SK-N-SH (cell line): ENCODE measurements around the gene NR2F1-AS1. TPM values are rescaled to one million over a fixed set of nuclear protein-coding genes. Genes with fewer than 3 reads are reported as not detected.

Experiments used
- CTCF ChIA-PET: fragments of 300-600, 350-600 bp; formaldehyde crosslinking; extraction: SDS; loops from one replicate; lab custom pipeline; 2021; lab: Yijun Ruan, JAX
- POLR2A ChIA-PET: fragments of 350-600 bp; sonication (Branson Sonifier 250); formaldehyde crosslinking; extraction: SDS; loops from one replicate; lab custom pipeline; 2020; ENCODE audit warnings: antibody characterized with exemption, inconsistent platforms; lab: Yijun Ruan, JAX
- DNase-seq: peaks from one replicate; pipeline ENCODE4 v3.0.0; 2012
- H2AFZ ChIP-seq: fragments of 200-600 bp; sonication (generic); 2 replicates; pipeline ENCODE4 v1.8.1; 2016; ENCODE audit warnings: antibody characterized with exemption, mild to moderate bottlenecking, low read depth
- H3F3A ChIP-seq: fragments of 200-600 bp; sonication (generic); replicated peaks from 2 replicates; pipeline ENCODE3; 2016; ENCODE audit warnings: antibody characterized with exemption, mild to moderate bottlenecking; ENCODE audit not compliant: insufficient read depth
- H3K27ac ChIP-seq, 2 experiments: fragments of 200-500 bp in 1 of 2; fragments of 200-600 bp in 1 of 2; sonication (Bioruptor generic) in 1 of 2; sonication (generic), shearing (Covaris generic) in 1 of 2; 2 replicates each; pipeline versions ENCODE4 v1.5.1 to v1.6.1; 2014 to 2016; ENCODE audit warnings: low read depth in 2 of 2, inconsistent platforms in 1 of 2, low read length in 1 of 2, mild to moderate bottlenecking in 1 of 2, mixed read lengths in 1 of 2
- H3K27me3 ChIP-seq: fragments of 200-600 bp; sonication (generic), shearing (Covaris generic); 2 replicates; pipeline ENCODE4 v1.6.1; 2016; ENCODE audit warnings: mixed run types; ENCODE audit not compliant: insufficient read depth
- H3K36me3 ChIP-seq, 2 experiments: fragments of 200-500 bp in 1 of 2; fragments of 200-600 bp in 1 of 2; sonication (Bioruptor generic) in 1 of 2; sonication (generic) in 1 of 2; replicated peaks in 1 of 2; 2 replicates each; pipeline versions ENCODE3 to v1.5.1; 2014 to 2016; ENCODE audit warnings: low read length in 1 of 2, mild to moderate bottlenecking in 1 of 2; ENCODE audit not compliant: insufficient read depth in 2 of 2, control insufficient read depth in 1 of 2
- H3K4me1 ChIP-seq, 2 experiments: fragments of 200-500 bp in 1 of 2; fragments of 200-600 bp in 1 of 2; sonication (Bioruptor generic) in 1 of 2; sonication (generic), shearing (Covaris generic) in 1 of 2; 2 replicates each; pipeline versions ENCODE4 v1.5.1 to v1.6.1; 2014 to 2016; ENCODE audit warnings: low read depth in 1 of 2, low read length in 1 of 2, mixed run types in 1 of 2; ENCODE audit not compliant: insufficient read depth in 2 of 2, control insufficient read depth in 1 of 2
- H3K4me2 ChIP-seq: fragments of 200-600 bp; sonication (generic), shearing (Covaris generic); 2 replicates; pipeline ENCODE4 v1.6.1; 2017; ENCODE audit warnings: mixed run types
- H3K4me3 ChIP-seq, 2 experiments: fragments of 200-500 bp in 1 of 2; fragments of 200-600 bp in 1 of 2; sonication (Bioruptor generic) in 1 of 2; sonication (generic), shearing (Covaris generic) in 1 of 2; 2 replicates each; pipeline versions ENCODE4 v1.5.1 to v1.8.1; 2014 to 2016; ENCODE audit warnings: low read depth in 2 of 2, inconsistent platforms in 1 of 2, low read length in 1 of 2, mild to moderate bottlenecking in 1 of 2, mixed read lengths in 1 of 2, moderate library complexity in 1 of 2
- H3K79me2 ChIP-seq: fragments of 200-600 bp; sonication (generic); 2 replicates; pipeline ENCODE4 v1.8.1; 2017; ENCODE audit warnings: mild to moderate bottlenecking; ENCODE audit not compliant: insufficient read depth
- H3K9ac ChIP-seq: fragments of 200-600 bp; sonication (generic); 2 replicates; pipeline ENCODE4 v1.6.1; 2017; ENCODE audit warnings: mixed run types
- H3K9me2 ChIP-seq: fragments of 200-600 bp; sonication (generic); 2 replicates; pipeline ENCODE4 v1.6.1; 2017; ENCODE audit warnings: mixed run types
- H3K9me3 ChIP-seq: fragments of 200-600 bp; sonication (generic); 2 replicates; pipeline ENCODE4 v1.6.1; 2017; ENCODE audit warnings: mixed run types, mild to moderate bottlenecking, moderate library complexity
- H4K20me1 ChIP-seq: fragments of 200-600 bp; sonication (generic); 2 replicates; pipeline ENCODE4 v1.6.1; 2017; ENCODE audit warnings: mild to moderate bottlenecking, mixed run types; ENCODE audit not compliant: insufficient read depth
- CHD2 ChIP-seq: fragments of 150-350 bp; IDR thresholded peaks from 2 replicates; pipeline ENCODE4 v1.6.1; 2018; ENCODE audit warnings: low read length; ENCODE audit not compliant: partially characterized antibody
- ELF1 ChIP-seq: IDR thresholded peaks from 2 replicates; pipeline ENCODE4 v1.4.0; 2012
- EZH2phosphoT487 ChIP-seq: fragments of 200-600 bp; sonication (generic); IDR thresholded peaks from 2 replicates; pipeline ENCODE4 v1.6.1; 2017; ENCODE audit warnings: low read depth, mixed run types, mild to moderate bottlenecking, antibody characterized with exemption, moderate library complexity, borderline replicate concordance
- GABPA ChIP-seq: IDR thresholded peaks from 2 replicates; pipeline ENCODE4 v1.4.0; 2012; ENCODE audit warnings: low read depth, mild to moderate bottlenecking
- GATA2 ChIP-seq: sonication (generic); formaldehyde crosslinking; IDR thresholded peaks from 2 replicates; pipeline ENCODE4 v1.5.0; 2020; ENCODE audit warnings: mild to moderate bottlenecking, missing genetic modification reagents
- JUND ChIP-seq: IDR thresholded peaks from 2 replicates; pipeline ENCODE4 v1.4.0; 2012
- NFIC ChIP-seq: IDR thresholded peaks from 2 replicates; pipeline ENCODE4 v1.4.0; 2012; ENCODE audit warnings: borderline replicate concordance
- POLR2AphosphoS5 ChIP-seq: IDR thresholded peaks from 2 replicates; pipeline ENCODE4 v1.6.1; 2012; ENCODE audit warnings: low read depth, low read length
- RAD21 ChIP-seq: IDR thresholded peaks from 2 replicates; pipeline ENCODE4 v1.6.1; 2012; ENCODE audit warnings: mild to moderate bottlenecking, low read length
- RFX5 ChIP-seq: IDR thresholded peaks from 2 replicates; pipeline ENCODE4 v1.6.1; 2012; ENCODE audit warnings: mild to moderate bottlenecking, improper control_type of control experiment, low read length
- SMC3 ChIP-seq: IDR thresholded peaks from 2 replicates; pipeline ENCODE4 v1.6.1; 2012; ENCODE audit warnings: low read depth, low read length, improper control_type of control experiment
- TCF12 ChIP-seq: IDR thresholded peaks from 2 replicates; pipeline ENCODE4 v1.4.0; 2012
- TEAD4 ChIP-seq: IDR thresholded peaks from 2 replicates; pipeline ENCODE4 v1.4.0; 2012; ENCODE audit warnings: mild to moderate bottlenecking, borderline replicate concordance; ENCODE audit not compliant: insufficient read depth
- WGBS: methylation state at CpG from one replicate; pipeline ENCODE4 v1.1.6; 2017; ENCODE audit warnings: low lambda C conversion rate; 5-methylcytosine and 5-hydroxymethylcytosine counted together
- polyA plus RNA-seq, 3 experiments: library from polyadenylated mRNA; depleted of rRNA; stranded (reverse); fragments of >200 nt; gene quantifications; 2 replicates each; pipeline ENCODE4 v1.2.3, GENCODE V29; 2012
- TF ChIP-seq, protein P1 (sequence below): fragments of 150-350 bp; IDR thresholded peaks from 2 replicates; pipeline ENCODE4 v1.6.1; 2016; ENCODE audit warnings: mild to moderate bottlenecking, low read depth, low read length
- TF ChIP-seq, protein P2 (sequence below): IDR thresholded peaks from 2 replicates; pipeline ENCODE4 v1.6.1; 2012; ENCODE audit warnings: mild to moderate bottlenecking, low read depth, low read length, moderate library complexity
- TF ChIP-seq, protein P3 (sequence below): IDR thresholded peaks from 2 replicates; pipeline ENCODE4 v1.4.0; 2012; ENCODE audit warnings: low read depth, borderline replicate concordance
- TF ChIP-seq, protein P4 (sequence below): IDR thresholded peaks from 2 replicates; pipeline ENCODE4 v1.4.0; 2012; ENCODE audit warnings: low read depth

The NR2F1-AS1 gene
- polyA plus RNA-seq, 1 of the 3 experiments (the other 2 are of a cell fraction) = 7.4 TPM

DNA sequence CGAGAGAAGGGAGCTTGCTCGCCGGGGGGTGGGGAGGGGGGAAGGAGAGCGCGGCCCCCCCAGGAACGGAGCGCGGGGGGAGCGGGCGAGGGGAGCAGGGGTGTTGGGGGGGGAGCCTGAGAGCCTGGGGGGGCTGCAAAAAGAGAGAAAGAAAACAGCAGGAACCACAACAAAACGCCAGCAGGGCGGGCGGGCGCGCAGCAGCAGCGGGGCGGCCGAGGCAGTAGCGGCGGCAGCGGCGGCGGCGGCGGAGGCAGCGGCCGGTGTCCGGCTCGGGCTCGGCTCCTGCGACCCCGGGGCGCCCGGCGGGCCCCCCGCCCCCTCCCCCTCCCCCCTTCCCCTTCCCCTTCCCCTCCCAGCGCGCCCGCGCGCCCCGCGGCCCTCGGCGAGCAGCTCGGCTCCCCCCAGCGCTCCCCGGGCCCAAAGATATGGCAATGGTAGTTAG, 3.6 kb upstream of the NR2F1-AS1 start:
- H3K27me3 ChIP-seq = no peaks in the 10 kb centered on the region
- peak overlapping the region; percentile 80; the same call in 1 of the 2 replicates for H3K9ac ChIP-seq
- H3K4me1 ChIP-seq = peaks cover 0 to 8% of the 10 kb centered on the region in 2 experiments; a peak in 2 of 4 replicates
- DNase-seq = peak; percentile 70
- WGBS = under 1% methylated on average over 12 of the region's 48 CpGs
- no peak overlapping the region for H3K4me2 ChIP-seq
- peak overlapping the region; percentile 86 to 87 for H3K4me3 ChIP-seq
- TF ChIP-seq, protein P1, sequence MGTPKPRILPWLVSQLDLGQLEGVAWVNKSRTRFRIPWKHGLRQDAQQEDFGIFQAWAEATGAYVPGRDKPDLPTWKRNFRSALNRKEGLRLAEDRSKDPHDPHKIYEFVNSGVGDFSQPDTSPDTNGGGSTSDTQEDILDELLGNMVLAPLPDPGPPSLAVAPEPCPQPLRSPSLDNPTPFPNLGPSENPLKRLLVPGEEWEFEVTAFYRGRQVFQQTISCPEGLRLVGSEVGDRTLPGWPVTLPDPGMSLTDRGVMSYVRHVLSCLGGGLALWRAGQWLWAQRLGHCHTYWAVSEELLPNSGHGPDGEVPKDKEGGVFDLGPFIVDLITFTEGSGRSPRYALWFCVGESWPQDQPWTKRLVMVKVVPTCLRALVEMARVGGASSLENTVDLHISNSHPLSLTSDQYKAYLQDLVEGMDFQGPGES = no peak
- TF ChIP-seq ELF1 (no peak), TEAD4 (no peak), GABPA (no peak), RFX5 (no peak), TCF12 (no peak), NFIC (no peak)
- H3K36me3 ChIP-seq = peaks cover 2 to 7% of the 10 kb centered on the region in 2 experiments
- peak overlapping the region in 1 of 2 experiments; percentile 92; a peak in 3 of 4 replicates for H3K27ac ChIP-seq
- no peaks in the 10 kb centered on the region for H3K9me2 ChIP-seq
- no peaks in the 10 kb centered on the region for H3K9me3 ChIP-seq
- no peak overlapping the region for H2AFZ ChIP-seq
- ChIA-PET CTCF (interaction anchor here (1.9 to 4.3 kb wide), 4 partner anchors 16 to 1266 kb away, joined by 5 to 32 read pairs (median 16); no protein-coding TSS in a partner anchor), POLR2A (interaction anchor here (0.9 to 1.8 kb wide), 3 partner anchors 18 to 210 kb away, joined by 4 to 5 read pairs (median 4); no protein-coding TSS in a partner anchor)
- H4K20me1 ChIP-seq = no peaks in the 10 kb centered on the region; the same call in 1 of the 2 replicates
- peaks cover 24% of the 10 kb centered on the region for H3F3A ChIP-seq
- peaks cover 78% of the 10 kb centered on the region for H3K79me2 ChIP-seq

DNA sequence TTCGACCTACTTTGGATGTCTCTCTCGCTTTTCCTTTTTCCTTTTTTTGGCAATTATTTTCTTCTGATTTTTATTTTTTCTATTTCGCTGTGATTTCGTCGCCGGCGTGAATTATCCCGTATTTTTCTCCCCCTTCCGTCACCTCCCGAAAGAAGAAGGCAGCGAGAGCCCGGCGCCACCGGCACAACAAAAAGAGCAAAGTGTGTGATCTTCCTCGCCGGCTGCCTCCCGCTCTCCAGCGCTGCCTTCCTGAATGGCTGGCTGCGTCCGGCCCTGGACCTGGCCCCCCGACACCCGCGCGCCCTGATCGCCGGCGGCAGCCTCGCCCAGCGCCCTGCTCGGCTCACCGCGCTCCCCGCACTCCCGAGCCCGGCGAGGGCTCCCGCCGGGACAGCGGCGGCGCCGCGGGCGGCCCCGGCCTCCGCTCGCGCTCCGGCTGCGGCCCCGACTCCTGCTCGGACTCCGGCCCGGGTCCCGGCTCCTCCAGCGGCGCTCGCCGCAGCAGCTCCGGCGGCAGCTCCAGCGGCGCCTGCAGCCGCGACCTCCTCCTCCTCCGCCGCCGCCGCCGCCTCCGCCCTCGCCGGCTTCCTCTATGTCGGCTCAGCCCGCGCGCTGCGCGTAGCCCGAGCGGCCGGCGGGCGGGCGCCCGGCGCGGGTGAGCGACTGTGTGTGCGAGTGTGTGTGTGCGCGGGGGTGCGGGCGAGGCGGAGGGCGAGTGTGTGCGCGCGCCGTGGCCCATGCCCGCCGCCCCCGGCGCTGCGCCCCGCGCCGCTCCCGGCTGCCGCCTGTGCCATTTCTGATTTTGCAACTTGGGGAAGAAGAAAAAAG, 3.0 kb upstream of the NR2F1-AS1 start:
- ChIA-PET POLR2A (interaction anchor here (0.6 to 1.8 kb wide), 6 partner anchors 18 to 1877 kb away, joined by 3 to 18 read pairs (median 4); no protein-coding TSS in a partner anchor), CTCF (interaction anchor here (1.9 to 4.3 kb wide), 5 partner anchors 17 to 1266 kb away, joined by 5 to 32 read pairs (median 16); no protein-coding TSS in a partner anchor)
- under 1% methylated on average over 36 of the region's 110 CpGs for WGBS
- no peaks in the 10 kb centered on the region for H3K9me2 ChIP-seq
- H3K27me3 ChIP-seq = no peaks in the 10 kb centered on the region
- peak overlapping the region; percentile 86 for H2AFZ ChIP-seq
- H3F3A ChIP-seq = peaks cover 24% of the 10 kb centered on the region
- H3K4me2 ChIP-seq = peak overlapping the region; percentile 83
- H3K36me3 ChIP-seq = peaks cover 0 to 3% of the 10 kb centered on the region in 2 experiments
- H3K4me3 ChIP-seq = peak overlapping the region; percentile 74 to 87
- DNase-seq = peak; percentile 81
- peak overlapping the region; percentile 92 for H3K27ac ChIP-seq
- no peaks in the 10 kb centered on the region; the same call in 1 of the 2 replicates for H4K20me1 ChIP-seq
- H3K9ac ChIP-seq = peak overlapping the region; percentile 80
- no peaks in the 10 kb centered on the region for H3K9me3 ChIP-seq
- peaks cover 77% of the 10 kb centered on the region for H3K79me2 ChIP-seq
- H3K4me1 ChIP-seq = peaks cover 2 to 8% of the 10 kb centered on the region in 2 experiments; a peak in 3 of 4 replicates
- TF ChIP-seq POLR2AphosphoS5 (no peak), JUND (no peak), RAD21 (no peak), SMC3 (no peak; the same call in 1 of the 2 replicates), GATA2 (CRISPR knock-in tag) (no peak), EZH2phosphoT487 (no peak), CHD2 (no peak)
- TF ChIP-seq, protein P1 = no peak
- TF ChIP-seq, protein P2, sequence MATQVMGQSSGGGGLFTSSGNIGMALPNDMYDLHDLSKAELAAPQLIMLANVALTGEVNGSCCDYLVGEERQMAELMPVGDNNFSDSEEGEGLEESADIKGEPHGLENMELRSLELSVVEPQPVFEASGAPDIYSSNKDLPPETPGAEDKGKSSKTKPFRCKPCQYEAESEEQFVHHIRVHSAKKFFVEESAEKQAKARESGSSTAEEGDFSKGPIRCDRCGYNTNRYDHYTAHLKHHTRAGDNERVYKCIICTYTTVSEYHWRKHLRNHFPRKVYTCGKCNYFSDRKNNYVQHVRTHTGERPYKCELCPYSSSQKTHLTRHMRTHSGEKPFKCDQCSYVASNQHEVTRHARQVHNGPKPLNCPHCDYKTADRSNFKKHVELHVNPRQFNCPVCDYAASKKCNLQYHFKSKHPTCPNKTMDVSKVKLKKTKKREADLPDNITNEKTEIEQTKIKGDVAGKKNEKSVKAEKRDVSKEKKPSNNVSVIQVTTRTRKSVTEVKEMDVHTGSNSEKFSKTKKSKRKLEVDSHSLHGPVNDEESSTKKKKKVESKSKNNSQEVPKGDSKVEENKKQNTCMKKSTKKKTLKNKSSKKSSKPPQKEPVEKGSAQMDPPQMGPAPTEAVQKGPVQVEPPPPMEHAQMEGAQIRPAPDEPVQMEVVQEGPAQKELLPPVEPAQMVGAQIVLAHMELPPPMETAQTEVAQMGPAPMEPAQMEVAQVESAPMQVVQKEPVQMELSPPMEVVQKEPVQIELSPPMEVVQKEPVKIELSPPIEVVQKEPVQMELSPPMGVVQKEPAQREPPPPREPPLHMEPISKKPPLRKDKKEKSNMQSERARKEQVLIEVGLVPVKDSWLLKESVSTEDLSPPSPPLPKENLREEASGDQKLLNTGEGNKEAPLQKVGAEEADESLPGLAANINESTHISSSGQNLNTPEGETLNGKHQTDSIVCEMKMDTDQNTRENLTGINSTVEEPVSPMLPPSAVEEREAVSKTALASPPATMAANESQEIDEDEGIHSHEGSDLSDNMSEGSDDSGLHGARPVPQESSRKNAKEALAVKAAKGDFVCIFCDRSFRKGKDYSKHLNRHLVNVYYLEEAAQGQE = 0 out of 2 replicates have a peak, but pooled peaks have one; percentile 10
- TF ChIP-seq, protein P3, sequence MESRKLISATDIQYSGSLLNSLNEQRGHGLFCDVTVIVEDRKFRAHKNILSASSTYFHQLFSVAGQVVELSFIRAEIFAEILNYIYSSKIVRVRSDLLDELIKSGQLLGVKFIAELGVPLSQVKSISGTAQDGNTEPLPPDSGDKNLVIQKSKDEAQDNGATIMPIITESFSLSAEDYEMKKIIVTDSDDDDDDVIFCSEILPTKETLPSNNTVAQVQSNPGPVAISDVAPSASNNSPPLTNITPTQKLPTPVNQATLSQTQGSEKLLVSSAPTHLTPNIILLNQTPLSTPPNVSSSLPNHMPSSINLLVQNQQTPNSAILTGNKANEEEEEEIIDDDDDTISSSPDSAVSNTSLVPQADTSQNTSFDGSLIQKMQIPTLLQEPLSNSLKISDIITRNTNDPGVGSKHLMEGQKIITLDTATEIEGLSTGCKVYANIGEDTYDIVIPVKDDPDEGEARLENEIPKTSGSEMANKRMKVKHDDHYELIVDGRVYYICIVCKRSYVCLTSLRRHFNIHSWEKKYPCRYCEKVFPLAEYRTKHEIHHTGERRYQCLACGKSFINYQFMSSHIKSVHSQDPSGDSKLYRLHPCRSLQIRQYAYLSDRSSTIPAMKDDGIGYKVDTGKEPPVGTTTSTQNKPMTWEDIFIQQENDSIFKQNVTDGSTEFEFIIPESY = no peak
- TF ChIP-seq, protein P4, sequence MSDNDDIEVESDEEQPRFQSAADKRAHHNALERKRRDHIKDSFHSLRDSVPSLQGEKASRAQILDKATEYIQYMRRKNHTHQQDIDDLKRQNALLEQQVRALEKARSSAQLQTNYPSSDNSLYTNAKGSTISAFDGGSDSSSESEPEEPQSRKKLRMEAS = no peak
